Thoracic aorta (tissue), 2 donors: ENCODE results near the gene DNMT3L. TPM values are rescaled to one million over a fixed set of nuclear protein-coding genes. Genes with fewer than 3 reads are reported as not detected.
"Not testable (repeated sequence)": the region's sequence is repeated elsewhere in the genome, so short reads cannot be mapped to it uniquely, and the experiment has no call there.

Experiments used
- ATAC-seq: fragments of 150-250 bp; one replicate; pipeline ENCODE4 v1.8.0; 2017; ENCODE audit warnings: low read depth; ENCODE audit not compliant: insufficient number of reproducible peaks, low FRiP score
- DNase-seq: peaks from one replicate; pipeline ENCODE4 v3.0.0-alpha.2; 2020; ENCODE audit warnings: low spot score
- H3K27ac ChIP-seq, 2 donors: fragments of 200-600 bp; sonication (generic); 1 replicate in 1 of 2; 2 replicates in 1 of 2; pipeline ENCODE4 v1.5.1; 2016; ENCODE audit warnings: mild to moderate bottlenecking in 2 of 2, moderate library complexity in 2 of 2
- H3K27me3 ChIP-seq: fragments of 200-600 bp; sonication (generic); replicated peaks from 2 replicates; pipeline ENCODE4 v1.6.0; 2016; ENCODE audit warnings: mild to moderate bottlenecking; ENCODE audit not compliant: insufficient read depth
- H3K36me3 ChIP-seq: fragments of 200-600 bp; sonication (generic); one replicate; pipeline ENCODE4 v1.5.1; 2016
- H3K4me1 ChIP-seq, 2 donors: fragments of 200-600 bp; sonication (generic); 1 replicate in 1 of 2; 2 replicates in 1 of 2; pipeline versions ENCODE4 v1.5.1 to v1.6.0; 2016; ENCODE audit warnings: low read depth in 2 of 2, mild to moderate bottlenecking in 1 of 2; ENCODE audit not compliant: control insufficient read depth in 1 of 2
- H3K4me3 ChIP-seq: fragments of 200-600 bp; sonication (generic); 2 replicates; pipeline ENCODE4 v1.5.1; 2016; ENCODE audit warnings: mild to moderate bottlenecking
- H3K9me3 ChIP-seq: fragments of 200-600 bp; sonication (generic); 2 replicates; pipeline ENCODE4 v1.5.1; 2016
- total RNA-seq, 2 donors: library from RNA; depleted of rRNA; stranded (reverse); fragments of >200 nt; gene quantifications; one replicate each; pipeline versions ENCODE4 v1.1.0 to v1.2.3, GENCODE V29; 2016

Gene DNMT3L
- total RNA-seq, 2 donors from 2014 or later: not detected

- H3K36me3 ChIP-seq, H3K4me1 ChIP-seq, H3K9me3 ChIP-seq, DNase-seq, H3K27me3 ChIP-seq, H3K4me3 ChIP-seq, H3K27ac ChIP-seq, ATAC-seq: not testable (repeated sequence)
Measured at GRCh38 chr21:44240842-44241241, 20.9 kb downstream of the DNMT3L start, which contains the start of gene ICOSLG. Gene ICOSLG (minus strand): TSS chr21:44240943. CDS start chr21:44240817, 126 bp downstream.

GRCh38 chr21:44240353-44240752, 21.3 kb downstream of the DNMT3L start:
- H3K9me3 ChIP-seq, H3K4me1 ChIP-seq, H3K36me3 ChIP-seq, DNase-seq, ATAC-seq, H3K27ac ChIP-seq, H3K27me3 ChIP-seq, H3K4me3 ChIP-seq: not testable (repeated sequence)

GRCh38 chr21:44229561-44229960, 32.1 kb downstream of the DNMT3L start:
- H3K4me1 ChIP-seq, ATAC-seq, H3K27me3 ChIP-seq, H3K36me3 ChIP-seq, H3K9me3 ChIP-seq, H3K27ac ChIP-seq, H3K4me3 ChIP-seq, DNase-seq: not testable (repeated sequence)

- not testable (repeated sequence) for H3K4me1 ChIP-seq, H3K27me3 ChIP-seq, H3K36me3 ChIP-seq, H3K27ac ChIP-seq, DNase-seq, H3K9me3 ChIP-seq, ATAC-seq, H3K4me3 ChIP-seq
Measured at GRCh38 chr21:44228109-44228508, 33.6 kb downstream of the DNMT3L start.

DNA sequence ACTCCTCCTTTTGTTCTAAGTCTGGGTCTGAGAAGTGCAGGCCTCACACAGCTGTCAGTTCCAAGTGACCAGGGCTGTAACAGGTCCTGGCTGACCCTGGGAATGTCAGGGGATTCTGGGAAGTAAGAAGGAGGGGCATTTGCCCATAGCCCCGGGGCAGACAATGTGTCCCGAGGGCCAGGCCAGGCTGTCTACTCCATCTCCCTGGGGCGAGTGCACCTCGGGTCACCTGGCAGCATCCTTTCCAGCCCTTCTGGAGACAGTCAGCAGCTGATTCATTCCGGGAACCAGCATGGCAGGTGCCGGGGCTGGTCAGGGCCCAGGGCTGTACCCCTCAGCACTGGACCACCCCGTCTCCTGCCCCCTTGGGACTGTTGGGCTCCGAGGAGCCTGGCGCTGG, 34.1 kb downstream of the DNMT3L start:
- not testable (repeated sequence) for ATAC-seq, H3K4me1 ChIP-seq, DNase-seq, H3K27ac ChIP-seq, H3K4me3 ChIP-seq, H3K9me3 ChIP-seq, H3K27me3 ChIP-seq, H3K36me3 ChIP-seq

DNA sequence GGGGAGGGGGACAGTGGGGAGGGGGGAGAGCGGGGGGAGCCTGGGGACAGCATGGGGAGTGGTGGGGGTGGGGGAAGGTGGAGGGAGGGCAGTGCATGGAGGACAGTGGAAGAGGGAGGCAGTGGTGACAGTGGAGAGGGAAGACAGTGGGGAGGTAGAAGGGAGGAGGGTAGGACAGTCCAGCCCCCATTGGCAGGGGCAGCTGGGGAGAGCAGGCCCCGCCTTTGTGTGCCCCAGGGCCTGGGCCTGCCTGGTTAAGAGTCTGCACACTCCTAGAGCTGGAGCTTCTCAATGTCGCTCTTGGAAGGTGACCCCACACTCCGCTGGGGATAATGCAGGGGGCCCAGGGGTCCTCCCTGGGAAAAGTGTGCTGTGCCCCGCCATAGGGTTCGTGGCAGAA, 36.1 kb downstream of the DNMT3L start:
- H3K27ac ChIP-seq, ATAC-seq: not testable (repeated sequence)

DNA sequence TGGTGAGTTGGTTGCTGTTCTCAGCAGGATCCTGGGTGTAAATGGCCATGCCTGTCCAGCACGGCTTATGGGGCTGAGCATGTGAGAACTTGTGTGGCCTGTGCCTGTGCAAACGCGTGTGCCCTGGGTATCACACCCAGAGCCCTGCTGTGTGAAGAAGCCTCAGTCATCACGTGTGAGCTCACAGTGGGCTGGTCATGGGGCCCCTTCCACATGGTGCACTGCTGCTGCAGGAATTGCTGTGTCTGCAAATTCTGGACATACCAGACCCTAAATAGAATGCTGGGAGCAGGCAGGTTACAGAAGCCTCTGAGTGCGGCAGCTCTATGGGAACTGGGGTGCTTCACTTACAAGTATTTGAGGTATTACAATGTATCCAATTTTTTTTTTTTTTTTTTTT, 38.4 kb downstream of the DNMT3L start:
- not testable (repeated sequence) for ATAC-seq, H3K9me3 ChIP-seq, H3K4me1 ChIP-seq, H3K27me3 ChIP-seq, DNase-seq, H3K36me3 ChIP-seq, H3K4me3 ChIP-seq, H3K27ac ChIP-seq

More for the DNA sequence above, 36.1 kb downstream of the DNMT3L start:
- H3K4me1 ChIP-seq, H3K9me3 ChIP-seq, DNase-seq, H3K4me3 ChIP-seq, H3K36me3 ChIP-seq, H3K27me3 ChIP-seq: not testable (repeated sequence)

GRCh38 chr21:44220674-44221073, 41.0 kb downstream of the DNMT3L start:
- H3K36me3 ChIP-seq, DNase-seq, H3K4me3 ChIP-seq, H3K4me1 ChIP-seq, H3K27me3 ChIP-seq, H3K27ac ChIP-seq, H3K9me3 ChIP-seq, ATAC-seq: not testable (repeated sequence)

DNA sequence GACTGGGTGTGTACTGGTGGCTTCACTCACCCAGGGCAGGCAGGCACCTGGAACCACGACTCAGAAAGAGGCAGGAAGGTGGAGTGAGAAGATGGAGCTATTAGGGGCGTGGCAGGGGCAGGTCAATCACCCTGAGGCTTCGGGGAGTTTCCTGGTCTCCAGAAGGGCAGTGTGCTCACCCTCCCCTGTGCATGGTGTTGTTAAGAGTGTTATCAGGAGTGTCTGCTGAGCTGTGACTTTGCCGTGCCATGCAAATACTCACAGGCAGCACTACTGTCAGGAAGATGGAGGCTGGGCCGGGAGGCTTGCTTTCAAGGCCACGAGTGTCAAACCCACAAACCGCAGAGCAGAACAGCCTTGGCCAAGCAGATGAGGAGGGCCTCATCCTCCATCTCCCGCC, 43.2 kb downstream of the DNMT3L start:
- H3K27ac ChIP-seq, H3K36me3 ChIP-seq, H3K9me3 ChIP-seq, H3K4me3 ChIP-seq, H3K27me3 ChIP-seq, H3K4me1 ChIP-seq, ATAC-seq, DNase-seq: not testable (repeated sequence)

DNA sequence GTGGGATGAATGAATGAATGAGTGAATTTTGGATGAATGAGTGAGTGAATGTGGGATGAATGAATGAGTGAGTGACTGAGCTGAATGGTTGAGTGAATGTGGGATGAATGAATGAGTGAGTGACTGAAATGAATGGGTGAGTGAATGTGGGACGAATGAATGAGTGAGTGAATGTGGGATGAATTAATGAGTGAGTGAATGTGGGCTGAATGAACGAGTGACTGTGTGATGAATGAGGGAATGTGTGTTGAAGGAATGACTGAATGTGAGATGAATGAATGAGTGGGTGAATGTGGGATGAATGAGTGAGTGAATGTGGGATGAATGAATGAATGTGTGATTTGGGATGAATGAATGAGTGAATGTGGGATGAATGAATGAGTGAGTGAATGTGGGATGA, 49.7 kb downstream of the DNMT3L start:
- ATAC-seq, DNase-seq, H3K27me3 ChIP-seq, H3K36me3 ChIP-seq, H3K9me3 ChIP-seq, H3K4me3 ChIP-seq, H3K4me1 ChIP-seq, H3K27ac ChIP-seq: not testable (repeated sequence)

DNA sequence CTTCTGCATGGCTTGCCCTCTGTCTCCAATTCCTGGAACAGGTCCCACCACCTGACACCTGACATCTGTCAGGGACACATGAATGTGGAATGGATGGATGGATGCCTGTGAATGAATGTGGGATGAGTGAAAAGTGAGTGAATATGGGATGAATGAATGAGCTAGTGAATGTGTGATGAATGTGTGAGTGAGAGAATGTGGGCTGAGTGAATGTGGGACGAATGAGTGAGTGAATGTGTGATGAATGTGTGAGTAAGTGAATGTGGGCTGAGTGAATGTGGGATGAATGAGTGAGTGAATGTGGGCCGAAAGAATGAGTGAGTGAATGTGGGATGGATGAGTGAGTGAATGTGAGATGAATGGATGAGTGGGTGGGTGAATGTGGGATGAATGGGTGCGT, 50.1 kb downstream of the DNMT3L start:
- not testable (repeated sequence) for H3K4me3 ChIP-seq, H3K36me3 ChIP-seq, H3K4me1 ChIP-seq

DNA sequence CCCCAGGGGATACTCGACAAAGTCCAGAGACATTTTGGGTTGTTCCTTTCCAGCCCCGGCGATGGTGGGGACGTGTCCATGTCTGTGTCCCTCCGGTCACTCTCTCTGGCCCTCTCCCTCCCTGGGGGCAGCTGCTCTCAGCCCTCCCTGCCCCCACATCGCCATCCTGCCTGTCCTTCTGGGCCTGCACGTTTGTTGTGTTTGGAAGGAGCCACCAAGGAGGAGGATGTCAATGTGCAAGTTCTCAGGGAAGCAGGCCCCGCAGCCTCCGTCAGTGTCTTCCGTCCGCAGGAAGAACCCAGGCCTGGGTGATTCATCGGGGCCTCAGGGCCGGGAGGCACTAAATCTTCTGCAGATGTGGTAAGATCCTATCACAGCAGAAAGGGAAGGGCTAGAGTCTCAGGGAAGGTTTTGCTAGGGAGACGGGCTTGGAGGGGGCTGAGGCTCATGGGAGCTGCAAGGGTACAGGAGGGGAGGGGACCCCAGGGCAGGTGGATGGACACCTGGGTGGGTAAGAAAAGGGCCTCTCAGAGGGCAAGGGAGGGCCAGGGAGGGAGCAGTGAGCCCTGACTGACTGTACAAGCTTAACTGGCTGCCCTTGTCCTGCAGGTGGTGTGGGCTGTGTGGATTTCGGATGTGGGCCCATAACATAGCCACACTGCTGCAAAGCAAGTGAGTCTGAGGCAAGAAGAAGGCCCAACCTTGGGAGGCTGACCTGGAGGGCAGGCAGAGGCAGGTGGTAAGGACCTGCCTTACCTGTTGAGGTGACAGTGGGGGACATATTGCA, 53.6 kb downstream of the DNMT3L start:
- not testable (repeated sequence) for H3K4me3 ChIP-seq, DNase-seq, H3K9me3 ChIP-seq, H3K4me1 ChIP-seq, H3K27me3 ChIP-seq, ATAC-seq, H3K27ac ChIP-seq, H3K36me3 ChIP-seq

More for the DNA sequence above, 50.1 kb downstream of the DNMT3L start:
- H3K27ac ChIP-seq, H3K9me3 ChIP-seq, DNase-seq, ATAC-seq, H3K27me3 ChIP-seq: not testable (repeated sequence)
